Liver (tissue), 9 donors: ENCODE data around the gene SLC25A21. TPM values are rescaled to one million over a fixed set of nuclear protein-coding genes. Genes with fewer than 3 reads are reported as not detected.

Experiments used
- DNase-seq: peaks from one replicate; pipeline ENCODE4 v3.0.0-alpha.2; 2017; ENCODE audit warnings: low spot score
- H3K27ac ChIP-seq, 2 donors: one replicate each; pipeline ENCODE4 v1.7.0; 2013; ENCODE audit warnings: inconsistent platforms in 2 of 2, low read length in 2 of 2, control low read depth in 1 of 2, low read depth in 1 of 2, mild to moderate bottlenecking in 1 of 2
- H3K27me3 ChIP-seq, 4 donors: one replicate each; pipeline versions ENCODE4 v1.6.1 to v1.7.0; 2013; ENCODE audit warnings: low read length in 3 of 4, inconsistent platforms in 1 of 4, mild to moderate bottlenecking in 1 of 4, moderate library complexity in 1 of 4; ENCODE audit not compliant: control insufficient read depth in 4 of 4, insufficient read depth in 4 of 4
- H3K36me3 ChIP-seq, 4 donors: one replicate each; pipeline versions ENCODE4 v1.6.1 to v1.7.0; 2013; ENCODE audit warnings: low read length in 3 of 4, mild to moderate bottlenecking in 3 of 4, low read depth in 1 of 4, moderate library complexity in 1 of 4; ENCODE audit not compliant: control insufficient read depth in 4 of 4, insufficient read depth in 3 of 4
- H3K4me1 ChIP-seq, 4 donors: one replicate each; pipeline versions ENCODE4 v1.6.1 to v1.7.0; 2013; ENCODE audit warnings: low read length in 3 of 4, mild to moderate bottlenecking in 3 of 4, moderate library complexity in 1 of 4; ENCODE audit not compliant: control insufficient read depth in 4 of 4, insufficient read depth in 4 of 4
- H3K4me3 ChIP-seq, 3 donors: one replicate each; pipeline versions ENCODE4 v1.6.1 to v1.7.0; 2013; ENCODE audit warnings: low read length in 3 of 3, control low read depth in 1 of 3, low read depth in 1 of 3, mild to moderate bottlenecking in 1 of 3
- H3K9ac ChIP-seq, 2 donors: one replicate each; pipeline ENCODE4 v1.7.0; 2013; ENCODE audit warnings: low read length in 2 of 2, mild to moderate bottlenecking in 2 of 2, moderate library complexity in 2 of 2, control low read depth in 1 of 2, low read depth in 1 of 2
- H3K9me3 ChIP-seq, 4 donors: one replicate each; pipeline versions ENCODE4 v1.6.1 to v1.7.0; 2013; ENCODE audit warnings: low read length in 3 of 4; ENCODE audit not compliant: control insufficient read depth in 4 of 4
- EGR1 ChIP-seq, 2 donors: IDR thresholded peaks; 2 replicates each; pipeline ENCODE4 v1.6.1; 2016 to 2018; ENCODE audit warnings: antibody characterized with exemption in 2 of 2, low read depth in 2 of 2
- FOXA1 ChIP-seq: IDR thresholded peaks from 2 replicates; pipeline ENCODE4 v1.6.1; 2016; ENCODE audit warnings: antibody characterized with exemption
- FOXA2 ChIP-seq: IDR thresholded peaks from 2 replicates; pipeline ENCODE4 v1.6.1; 2016; ENCODE audit warnings: antibody characterized with exemption
- GABPA ChIP-seq, 2 donors: IDR thresholded peaks in 1 of 2; conservative IDR thresholded peaks in 1 of 2; 2 replicates each; pipeline ENCODE4 v1.6.1; 2016; ENCODE audit warnings: antibody characterized with exemption in 2 of 2, mild to moderate bottlenecking in 1 of 2, moderate library complexity in 1 of 2
- HNF4A ChIP-seq, 2 donors: conservative IDR thresholded peaks; 2 replicates each; pipeline ENCODE4 v1.6.1; 2016; ENCODE audit warnings: antibody characterized with exemption in 2 of 2, mild to moderate bottlenecking in 2 of 2
- NR2F2 ChIP-seq: IDR thresholded peaks from 2 replicates; pipeline ENCODE4 v1.6.1; 2016; ENCODE audit warnings: antibody characterized with exemption
- RAD21 ChIP-seq, 2 donors: IDR thresholded peaks; 2 replicates each; pipeline ENCODE4 v1.6.1; 2016; ENCODE audit warnings: antibody characterized with exemption in 2 of 2, mild to moderate bottlenecking in 2 of 2
- RXRA ChIP-seq, 2 donors: IDR thresholded peaks; 2 replicates each; pipeline ENCODE4 v1.6.1; 2017 to 2018; ENCODE audit warnings: antibody characterized with exemption in 2 of 2, mild to moderate bottlenecking in 1 of 2
- SP1 ChIP-seq: IDR thresholded peaks from 2 replicates; pipeline ENCODE4 v1.6.1; 2018; ENCODE audit warnings: antibody characterized with exemption, mild to moderate bottlenecking
- TAF1 ChIP-seq: conservative IDR thresholded peaks from 2 replicates; pipeline ENCODE4 v1.6.1; 2016; ENCODE audit warnings: antibody characterized with exemption, mild to moderate bottlenecking
- YY1 ChIP-seq: IDR thresholded peaks from 2 replicates; pipeline ENCODE4 v1.6.1; 2016; ENCODE audit warnings: antibody characterized with exemption, mild to moderate bottlenecking
- WGBS: extraction: QIAGEN DNeasy Blood & Tissue Kit; methylation state at CpG from one replicate; pipeline ENCODE4 v1.1.7; 2013; 5-methylcytosine and 5-hydroxymethylcytosine counted together
- polyA plus RNA-seq, 2 donors: library from polyadenylated mRNA; stranded (reverse) in 1 of 2; unstranded in 1 of 2; fragments of 200-250 nt in 1 of 2; fragments of >200 nt in 1 of 2; fragmentation: Nextera tagmentation in 1 of 2; extraction: Ambion mirVana in 1 of 2; gene quantifications; one replicate each; pipeline versions ENCODE4 v1.2.1 to v1.2.3, GENCODE V29; 2013 to 2015
- total RNA-seq, 2 donors: library from RNA; depleted of rRNA; stranded (reverse); fragments of >200 nt; gene quantifications; one replicate each; pipeline ENCODE4 v1.2.3, GENCODE V29; 2014
- TF ChIP-seq, protein P1 (sequence below): IDR thresholded peaks from 2 replicates; pipeline ENCODE4 v1.6.1; 2016; ENCODE audit warnings: antibody characterized with exemption, mild to moderate bottlenecking
- TF ChIP-seq, protein P2 (sequence below): IDR thresholded peaks from 2 replicates; pipeline ENCODE4 v1.6.1; 2016; ENCODE audit warnings: antibody characterized with exemption
- TF ChIP-seq, protein P3 (sequence below): IDR thresholded peaks from 2 replicates; pipeline ENCODE4 v1.6.1; 2016; ENCODE audit warnings: antibody characterized with exemption
- TF ChIP-seq, protein P4 (sequence below): fragments of 150-350 bp; IDR thresholded peaks from 2 replicates; pipeline ENCODE4 v1.5.1; 2017; ENCODE audit warnings: improper control_type of control experiment, low read depth, low read length; ENCODE audit not compliant: missing input control
- TF ChIP-seq, protein P5 (sequence below): IDR thresholded peaks from 2 replicates; pipeline ENCODE4 v1.6.1; 2016; ENCODE audit warnings: antibody characterized with exemption
- donor health status: healthy.
- donor health status: healthy.
- donor health status: healthy.
- donor health status: healthy.
- donor health status: healthy.

SLC25A21 gene
- total and polyA plus RNA-seq, 4 donors, result 0.13 to 24.3 (median 0.23) TPM

DNA sequence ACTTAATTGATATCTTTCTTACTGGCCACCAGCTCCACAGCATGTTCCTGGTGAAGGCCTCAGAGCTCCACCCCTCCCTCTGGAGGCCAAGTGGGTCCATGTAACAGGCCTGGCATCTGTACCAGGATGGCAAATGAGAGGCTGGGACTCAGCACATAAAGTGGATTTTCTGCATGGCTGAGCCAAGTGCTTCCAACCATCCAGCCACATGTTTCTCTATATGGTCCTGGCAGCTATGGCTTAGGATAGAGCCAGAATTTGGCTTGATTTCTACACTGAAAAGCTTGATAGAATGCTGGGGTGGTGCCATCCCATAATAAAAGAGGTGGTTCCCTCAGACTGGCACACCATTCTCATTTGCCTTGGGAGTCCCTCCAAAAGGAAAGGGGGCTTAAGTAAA, 416.6 kb downstream of the SLC25A21 start:
- H3K27ac ChIP-seq, result no peak overlapping the region
- H3K4me1 ChIP-seq, result no peaks in the 10 kb centered on the region
- H3K27me3 ChIP-seq, result no peaks in the 10 kb centered on the region
- peaks cover 0 to 7% (median 2%) of the 10 kb centered on the region in 4 donors for H3K9me3 ChIP-seq
- no peaks in the 10 kb centered on the region for H3K36me3 ChIP-seq
- H3K9ac ChIP-seq, result no peak overlapping the region
- no peak overlapping the region for H3K4me3 ChIP-seq
- DNase-seq, result no peak
- TF ChIP-seq FOXA1 (no peak), HNF4A (conservative IDR thresholded peaks at IDR 0.05) (no peak), GABPA (IDR thresholded peaks at IDR 0.05 in 1 of 2, conservative IDR thresholded peaks at IDR 0.05 in 1 of 2) (no peak), FOXA2 (no peak), EGR1 (IDR thresholded peaks at IDR 0.05; ENCODE audit: low read depth in 2 of 2) (no peak)
- TF ChIP-seq, protein P1, sequence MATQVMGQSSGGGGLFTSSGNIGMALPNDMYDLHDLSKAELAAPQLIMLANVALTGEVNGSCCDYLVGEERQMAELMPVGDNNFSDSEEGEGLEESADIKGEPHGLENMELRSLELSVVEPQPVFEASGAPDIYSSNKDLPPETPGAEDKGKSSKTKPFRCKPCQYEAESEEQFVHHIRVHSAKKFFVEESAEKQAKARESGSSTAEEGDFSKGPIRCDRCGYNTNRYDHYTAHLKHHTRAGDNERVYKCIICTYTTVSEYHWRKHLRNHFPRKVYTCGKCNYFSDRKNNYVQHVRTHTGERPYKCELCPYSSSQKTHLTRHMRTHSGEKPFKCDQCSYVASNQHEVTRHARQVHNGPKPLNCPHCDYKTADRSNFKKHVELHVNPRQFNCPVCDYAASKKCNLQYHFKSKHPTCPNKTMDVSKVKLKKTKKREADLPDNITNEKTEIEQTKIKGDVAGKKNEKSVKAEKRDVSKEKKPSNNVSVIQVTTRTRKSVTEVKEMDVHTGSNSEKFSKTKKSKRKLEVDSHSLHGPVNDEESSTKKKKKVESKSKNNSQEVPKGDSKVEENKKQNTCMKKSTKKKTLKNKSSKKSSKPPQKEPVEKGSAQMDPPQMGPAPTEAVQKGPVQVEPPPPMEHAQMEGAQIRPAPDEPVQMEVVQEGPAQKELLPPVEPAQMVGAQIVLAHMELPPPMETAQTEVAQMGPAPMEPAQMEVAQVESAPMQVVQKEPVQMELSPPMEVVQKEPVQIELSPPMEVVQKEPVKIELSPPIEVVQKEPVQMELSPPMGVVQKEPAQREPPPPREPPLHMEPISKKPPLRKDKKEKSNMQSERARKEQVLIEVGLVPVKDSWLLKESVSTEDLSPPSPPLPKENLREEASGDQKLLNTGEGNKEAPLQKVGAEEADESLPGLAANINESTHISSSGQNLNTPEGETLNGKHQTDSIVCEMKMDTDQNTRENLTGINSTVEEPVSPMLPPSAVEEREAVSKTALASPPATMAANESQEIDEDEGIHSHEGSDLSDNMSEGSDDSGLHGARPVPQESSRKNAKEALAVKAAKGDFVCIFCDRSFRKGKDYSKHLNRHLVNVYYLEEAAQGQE, result no peak

DNA sequence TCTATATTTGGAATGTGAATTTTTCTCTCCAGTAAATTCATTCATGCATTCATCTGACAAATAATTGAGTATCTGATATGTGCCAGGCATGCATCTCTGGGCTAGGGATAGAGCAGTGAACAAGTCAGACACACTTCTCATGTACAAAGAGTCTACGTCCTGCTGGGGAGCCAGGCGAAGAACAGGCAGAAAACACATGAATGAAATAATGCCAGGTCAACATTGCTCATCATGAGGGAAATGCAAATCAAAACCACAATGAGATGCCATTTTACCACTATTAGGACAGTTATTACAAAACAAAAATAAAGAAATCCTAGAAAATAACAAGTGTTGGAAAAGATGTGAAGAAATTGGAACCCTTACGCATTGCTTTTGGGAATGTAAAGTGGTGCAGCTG, 420.5 kb downstream of the SLC25A21 start:
- Histone ChIP-seq H3K9me3 (peaks cover 0 to 7% (median 2%) of the 10 kb centered on the region in 4 donors), H3K27ac (no peak overlapping the region), H3K4me3 (no peak overlapping the region), H3K4me1 (no peaks in the 10 kb centered on the region), H3K9ac (no peak overlapping the region), H3K36me3 (no peaks in the 10 kb centered on the region), H3K27me3 (peaks cover 0 to 3% (median under 1%) of the 10 kb centered on the region in 4 donors)
- WGBS, result 96% methylated on average over 3 of the region's 3 CpGs
- no peak for TF ChIP-seq HNF4A (conservative IDR thresholded peaks at IDR 0.05)
- TF ChIP-seq NR2F2, result no peak
- TF ChIP-seq RAD21 (IDR thresholded peaks at IDR 0.05), result no peak
- TF ChIP-seq, protein P2, sequence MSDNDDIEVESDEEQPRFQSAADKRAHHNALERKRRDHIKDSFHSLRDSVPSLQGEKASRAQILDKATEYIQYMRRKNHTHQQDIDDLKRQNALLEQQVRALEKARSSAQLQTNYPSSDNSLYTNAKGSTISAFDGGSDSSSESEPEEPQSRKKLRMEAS, result no peak
- TF ChIP-seq EGR1 (IDR thresholded peaks at IDR 0.05; ENCODE audit: low read depth in 2 of 2), result no peak
- TF ChIP-seq, protein P3, sequence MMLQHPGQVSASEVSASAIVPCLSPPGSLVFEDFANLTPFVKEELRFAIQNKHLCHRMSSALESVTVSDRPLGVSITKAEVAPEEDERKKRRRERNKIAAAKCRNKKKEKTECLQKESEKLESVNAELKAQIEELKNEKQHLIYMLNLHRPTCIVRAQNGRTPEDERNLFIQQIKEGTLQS, result no peak
- TF ChIP-seq RXRA (IDR thresholded peaks at IDR 0.05), result no peak
- DNase-seq, result no peak

DNA sequence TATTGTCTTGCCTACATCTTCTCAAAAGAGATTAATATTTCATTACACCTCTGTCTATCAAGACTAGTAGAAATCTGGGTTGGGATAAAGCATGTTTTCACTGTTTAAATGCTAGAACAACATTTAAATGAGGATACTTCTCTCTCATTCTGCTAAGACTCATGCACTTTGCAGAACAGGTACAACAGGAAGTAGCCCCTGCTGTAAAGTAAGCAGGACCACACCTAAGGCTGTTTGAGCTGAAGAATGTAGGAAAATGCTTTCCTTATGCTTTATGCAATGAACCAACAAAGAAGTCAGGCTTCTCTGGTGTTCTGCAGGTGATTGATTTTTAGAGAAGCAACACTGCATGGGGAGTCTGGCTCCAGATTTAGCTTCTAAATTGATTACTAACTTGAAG, 421.3 kb downstream of the SLC25A21 start:
- no peak for DNase-seq
- Histone ChIP-seq H3K36me3 (no peaks in the 10 kb centered on the region), H3K9me3 (peaks cover 0 to 7% (median 2%) of the 10 kb centered on the region in 4 donors), H3K9ac (no peak overlapping the region), H3K4me1 (no peaks in the 10 kb centered on the region), H3K4me3 (no peak overlapping the region), H3K27ac (no peak overlapping the region), H3K27me3 (peaks cover 0 to 3% (median under 1%) of the 10 kb centered on the region in 4 donors)
- TF ChIP-seq TAF1 (no peak), FOXA2 (no peak), HNF4A (conservative IDR thresholded peaks at IDR 0.05) (no peak), SP1 (no peak), YY1 (no peak), RAD21 (IDR thresholded peaks at IDR 0.05) (no peak), FOXA1 (no peak)
- TF ChIP-seq, protein P3, result no peak
- TF ChIP-seq, protein P4, sequence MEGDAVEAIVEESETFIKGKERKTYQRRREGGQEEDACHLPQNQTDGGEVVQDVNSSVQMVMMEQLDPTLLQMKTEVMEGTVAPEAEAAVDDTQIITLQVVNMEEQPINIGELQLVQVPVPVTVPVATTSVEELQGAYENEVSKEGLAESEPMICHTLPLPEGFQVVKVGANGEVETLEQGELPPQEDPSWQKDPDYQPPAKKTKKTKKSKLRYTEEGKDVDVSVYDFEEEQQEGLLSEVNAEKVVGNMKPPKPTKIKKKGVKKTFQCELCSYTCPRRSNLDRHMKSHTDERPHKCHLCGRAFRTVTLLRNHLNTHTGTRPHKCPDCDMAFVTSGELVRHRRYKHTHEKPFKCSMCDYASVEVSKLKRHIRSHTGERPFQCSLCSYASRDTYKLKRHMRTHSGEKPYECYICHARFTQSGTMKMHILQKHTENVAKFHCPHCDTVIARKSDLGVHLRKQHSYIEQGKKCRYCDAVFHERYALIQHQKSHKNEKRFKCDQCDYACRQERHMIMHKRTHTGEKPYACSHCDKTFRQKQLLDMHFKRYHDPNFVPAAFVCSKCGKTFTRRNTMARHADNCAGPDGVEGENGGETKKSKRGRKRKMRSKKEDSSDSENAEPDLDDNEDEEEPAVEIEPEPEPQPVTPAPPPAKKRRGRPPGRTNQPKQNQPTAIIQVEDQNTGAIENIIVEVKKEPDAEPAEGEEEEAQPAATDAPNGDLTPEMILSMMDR, result no peak
- TF ChIP-seq, protein P1, result no peak
- TF ChIP-seq, protein P5, sequence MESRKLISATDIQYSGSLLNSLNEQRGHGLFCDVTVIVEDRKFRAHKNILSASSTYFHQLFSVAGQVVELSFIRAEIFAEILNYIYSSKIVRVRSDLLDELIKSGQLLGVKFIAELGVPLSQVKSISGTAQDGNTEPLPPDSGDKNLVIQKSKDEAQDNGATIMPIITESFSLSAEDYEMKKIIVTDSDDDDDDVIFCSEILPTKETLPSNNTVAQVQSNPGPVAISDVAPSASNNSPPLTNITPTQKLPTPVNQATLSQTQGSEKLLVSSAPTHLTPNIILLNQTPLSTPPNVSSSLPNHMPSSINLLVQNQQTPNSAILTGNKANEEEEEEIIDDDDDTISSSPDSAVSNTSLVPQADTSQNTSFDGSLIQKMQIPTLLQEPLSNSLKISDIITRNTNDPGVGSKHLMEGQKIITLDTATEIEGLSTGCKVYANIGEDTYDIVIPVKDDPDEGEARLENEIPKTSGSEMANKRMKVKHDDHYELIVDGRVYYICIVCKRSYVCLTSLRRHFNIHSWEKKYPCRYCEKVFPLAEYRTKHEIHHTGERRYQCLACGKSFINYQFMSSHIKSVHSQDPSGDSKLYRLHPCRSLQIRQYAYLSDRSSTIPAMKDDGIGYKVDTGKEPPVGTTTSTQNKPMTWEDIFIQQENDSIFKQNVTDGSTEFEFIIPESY, result no peak
